H1 (cell line): ENCODE results near the gene OXNAD1. TPM values are rescaled to one million over a fixed set of nuclear protein-coding genes. Genes with fewer than 3 reads are reported as not detected.

ENCODE experiments used
- CTCF ChIA-PET: fragments of 300-600 bp; sonication (Branson Sonifier 250); formaldehyde crosslinking; loops from one replicate; lab custom pipeline; 2021; ENCODE audit not compliant: partially characterized antibody; lab: Charles Lee
- POLR2A ChIA-PET: fragments of 300-600 bp; sonication (Branson Sonifier 250); formaldehyde crosslinking; loops from one replicate; lab custom pipeline; 2021; ENCODE audit warnings: inconsistent platforms; ENCODE audit not compliant: partially characterized antibody; lab: Charles Lee
- DNase-seq, 2 experiments: peaks; one replicate each; pipeline versions ENCODE4 v3.0.0 to v3.0.0-alpha.2; 2010 to 2022; ENCODE audit warnings: low spot score in 2 of 2, low read depth in 1 of 2, mixed read lengths in 1 of 2
- FAIRE-seq: peaks from 2 replicates; lab custom pipeline; 2011; peaks lifted over from hg19 to GRCh38; lab: Jason Lieb, UNC
- H2AFZ ChIP-seq: 2 replicates; pipeline ENCODE4 v1.8.1; 2012; ENCODE audit warnings: low read length, inconsistent platforms
- H2AK5ac ChIP-seq: 2 replicates; pipeline ENCODE4 v1.6.1; 2013; ENCODE audit warnings: low read depth, low read length
- H2BK120ac ChIP-seq: replicated peaks from 2 replicates; pipeline ENCODE3; 2013; ENCODE audit warnings: low read depth, low read length, inconsistent platforms
- H2BK12ac ChIP-seq: 2 replicates; pipeline ENCODE4 v1.6.1; 2013; ENCODE audit warnings: low read depth, low read length
- H2BK15ac ChIP-seq: 2 replicates; pipeline ENCODE4 v1.6.1; 2013; ENCODE audit warnings: low read length
- H2BK20ac ChIP-seq: 2 replicates; pipeline ENCODE4 v1.6.1; 2013; ENCODE audit warnings: low read length
- H2BK5ac ChIP-seq: 2 replicates; pipeline ENCODE4 v1.6.1; 2013; ENCODE audit warnings: low read depth, low read length
- H3K14ac ChIP-seq: 2 replicates; pipeline ENCODE4 v1.6.1; 2013; ENCODE audit warnings: inconsistent platforms; ENCODE audit not compliant: insufficient read length
- H3K18ac ChIP-seq: 2 replicates; pipeline ENCODE4 v1.6.1; 2013; ENCODE audit warnings: low read length; ENCODE audit errors: extremely low read depth
- H3K23ac ChIP-seq: 2 replicates; pipeline ENCODE4 v1.6.1; 2013; ENCODE audit warnings: inconsistent platforms; ENCODE audit not compliant: insufficient read length
- H3K23me2 ChIP-seq: 2 replicates; pipeline ENCODE4 v1.6.1; 2013; ENCODE audit warnings: low read depth, low read length
- H3K27ac ChIP-seq: 2 replicates; pipeline ENCODE4 v1.6.1; 2011; ENCODE audit warnings: low read depth, low read length, inconsistent platforms
- H3K27me3 ChIP-seq, 4 experiments: replicated peaks in 1 of 4; 1 replicate in 1 of 4; 2 replicates in 3 of 4; pipeline versions ENCODE4 v1.6.1 to v1.8.1; 2011 to 2013; ENCODE audit warnings: low read length in 3 of 4, mild to moderate bottlenecking in 3 of 4, inconsistent platforms in 2 of 4, mixed read lengths in 2 of 4, moderate library complexity in 1 of 4; ENCODE audit not compliant: control insufficient read depth in 3 of 4, insufficient read depth in 3 of 4; ENCODE audit errors: extremely low read depth in 1 of 4
- H3K36me3 ChIP-seq, 4 experiments: 2 replicates each; pipeline versions ENCODE4 v1.6.1 to v1.8.1; 2011 to 2013; ENCODE audit warnings: mild to moderate bottlenecking in 4 of 4, low read length in 3 of 4, moderate library complexity in 2 of 4, control low read depth in 1 of 4, inconsistent platforms in 1 of 4; ENCODE audit not compliant: insufficient read depth in 4 of 4, control insufficient read depth in 2 of 4
- H3K4ac ChIP-seq: replicated peaks from 2 replicates; pipeline ENCODE3; 2013; ENCODE audit warnings: low read length, low read depth, mixed read lengths, inconsistent platforms; ENCODE audit not compliant: insufficient read length
- H3K4me1 ChIP-seq, 4 experiments: replicated peaks in 1 of 4; 1 replicate in 1 of 4; 2 replicates in 3 of 4; pipeline versions ENCODE4 v1.6.1 to v1.8.1; 2011 to 2013; ENCODE audit warnings: low read length in 3 of 4, inconsistent platforms in 2 of 4, mixed read lengths in 1 of 4; ENCODE audit not compliant: insufficient read depth in 4 of 4, control insufficient read depth in 3 of 4
- H3K4me2 ChIP-seq, 2 experiments: 2 replicates each; pipeline versions ENCODE4 v1.6.1 to v1.8.1; 2011 to 2013; ENCODE audit warnings: low read depth in 2 of 2, low read length in 2 of 2, control low read depth in 1 of 2, inconsistent platforms in 1 of 2, mild to moderate bottlenecking in 1 of 2; ENCODE audit not compliant: insufficient read depth in 1 of 2
- H3K4me3 ChIP-seq, 4 experiments: fragments of 200-600, 300-600 bp in 1 of 4; sonication (generic), shearing (Covaris generic), sonication (Bioruptor Twin) in 1 of 4; 2 replicates each; pipeline versions ENCODE4 v1.5.1 to v1.8.1; 2011 to 2016; ENCODE audit warnings: low read length in 4 of 4, low read depth in 3 of 4, control low read depth in 2 of 4, inconsistent platforms in 2 of 4, mild to moderate bottlenecking in 2 of 4, mixed read lengths in 1 of 4, moderate library complexity in 1 of 4; ENCODE audit not compliant: insufficient read depth in 2 of 4; ENCODE audit errors: extremely low read depth in 1 of 4
- H3K56ac ChIP-seq: replicated peaks from 2 replicates; pipeline ENCODE3; 2013; ENCODE audit warnings: low read depth, mild to moderate bottlenecking, mixed read lengths, low read length, inconsistent platforms; ENCODE audit not compliant: insufficient read length
- H3K79me1 ChIP-seq: 2 replicates; pipeline ENCODE4 v1.6.1; 2013; ENCODE audit warnings: low read depth, low read length, control low read depth
- H3K79me2 ChIP-seq, 2 experiments: 2 replicates each; pipeline versions ENCODE4 v1.6.1 to v1.8.1; 2012 to 2013; ENCODE audit warnings: low read length in 2 of 2, mild to moderate bottlenecking in 2 of 2, inconsistent platforms in 1 of 2; ENCODE audit not compliant: insufficient read depth in 2 of 2, control insufficient read depth in 1 of 2
- H3K9ac ChIP-seq, 4 experiments: replicated peaks in 1 of 4; 1 replicate in 1 of 4; 2 replicates in 3 of 4; pipeline versions ENCODE4 v1.6.1 to v1.8.1; 2011 to 2013; ENCODE audit warnings: low read depth in 3 of 4, low read length in 3 of 4, control low read depth in 2 of 4, mild to moderate bottlenecking in 2 of 4, moderate library complexity in 2 of 4, inconsistent platforms in 1 of 4; ENCODE audit errors: extremely low read depth in 1 of 4
- H3K9me3 ChIP-seq, 2 experiments: 2 replicates each; pipeline versions ENCODE4 v1.6.1 to v1.8.1; 2012 to 2013; ENCODE audit warnings: mild to moderate bottlenecking in 2 of 2, moderate library complexity in 2 of 2, control low read depth in 1 of 2, inconsistent platforms in 1 of 2, low read depth in 1 of 2, low read length in 1 of 2, mixed read lengths in 1 of 2; ENCODE audit not compliant: insufficient read depth in 2 of 2
- H4K20me1 ChIP-seq, 2 experiments: replicated peaks in 1 of 2; 2 replicates each; pipeline versions ENCODE3 to v1.8.1; 2011 to 2013; ENCODE audit warnings: inconsistent platforms in 2 of 2, low read length in 2 of 2, mild to moderate bottlenecking in 1 of 2; ENCODE audit not compliant: insufficient read depth in 2 of 2, control insufficient read depth in 1 of 2
- H4K5ac ChIP-seq: 2 replicates; pipeline ENCODE4 v1.6.1; 2013; ENCODE audit warnings: low read length, low read depth, mixed read lengths, inconsistent platforms; ENCODE audit not compliant: insufficient read length
- H4K8ac ChIP-seq: 2 replicates; pipeline ENCODE4 v1.8.0; 2013; ENCODE audit warnings: mild to moderate bottlenecking, moderate library complexity, low read length, inconsistent platforms; ENCODE audit not compliant: insufficient read depth; ENCODE audit errors: extremely low read depth
- H4K91ac ChIP-seq: replicated peaks from 2 replicates; pipeline ENCODE3; 2013; ENCODE audit warnings: low read length, mixed read lengths, inconsistent platforms; ENCODE audit not compliant: insufficient read length
- ATF2 ChIP-seq: IDR thresholded peaks from 2 replicates; pipeline ENCODE4 v1.6.1; 2012; ENCODE audit warnings: low read length, inconsistent platforms
- FOSL1 ChIP-seq: IDR thresholded peaks from 2 replicates; pipeline ENCODE4 v1.6.1; 2011; ENCODE audit warnings: mild to moderate bottlenecking, low read depth, low read length, moderate library complexity; ENCODE audit not compliant: insufficient read depth
- GABPA ChIP-seq: IDR thresholded peaks from 2 replicates; pipeline ENCODE4 v1.6.1; 2011; ENCODE audit warnings: mild to moderate bottlenecking, low read length, moderate library complexity, borderline replicate concordance; ENCODE audit not compliant: insufficient read depth
- PHF8 ChIP-seq: fragments of 200-600 bp; sonication (generic); conservative IDR thresholded peaks from 2 replicates; pipeline ENCODE4 v1.7.1; 2012; ENCODE audit warnings: low read depth, mild to moderate bottlenecking, inconsistent platforms, low read length, moderate library complexity
- RFX5 ChIP-seq: IDR thresholded peaks from 2 replicates; pipeline ENCODE4 v1.6.1; 2011; ENCODE audit warnings: low read depth, low read length, improper control_type of control experiment, borderline replicate concordance
- RNF2 ChIP-seq: fragments of 200-900, 300-1000 bp; sonication (generic); IDR thresholded peaks from 2 replicates; pipeline ENCODE4 v1.7.1; 2016; ENCODE audit warnings: borderline replicate concordance, low read depth, mild to moderate bottlenecking, antibody characterized with exemption, low read length; ENCODE audit not compliant: poor library complexity, severe bottlenecking; ENCODE audit errors: missing control alignments
- SRF ChIP-seq: IDR thresholded peaks from 2 replicates; pipeline ENCODE4 v1.6.1; 2011; ENCODE audit warnings: mild to moderate bottlenecking, low read depth, low read length, moderate library complexity
- WGBS, 2 experiments: shearing (Covaris generic) in 1 of 2; methylation state at CpG; one replicate each; pipeline versions ENCODE4 v1.1.6 to v1.1.7; 2013 to 2015; ENCODE audit warnings: low lambda C conversion rate in 2 of 2, mixed read lengths in 2 of 2, inconsistent platforms in 1 of 2, low coverage in 1 of 2, missing lambda C conversion rate in 1 of 2; ENCODE audit not compliant: insufficient replicate concordance in 2 of 2, insufficient coverage in 1 of 2, insufficient read length in 1 of 2; ENCODE audit errors: extremely low coverage in 1 of 2, missing lambda C conversion rate in 1 of 2; 5-methylcytosine and 5-hydroxymethylcytosine counted together
- polyA plus RNA-seq, 7 experiments: library from polyadenylated mRNA; depleted of rRNA in 3 of 7; stranded (reverse) in 5 of 7; unstranded in 2 of 7; fragments of >200 nt in 5 of 7; fragments of 200-250 nt in 2 of 7; gene quantifications; 1 replicate in 5 of 7; 2 replicates in 1 of 7; 4 replicates in 1 of 7; pipeline versions ENCODE4 v1.2.1 to v1.2.3, GENCODE V29; 2011 to 2013; ENCODE audit warnings: missing spikeins in 2 of 7, mixed read lengths in 2 of 7
- total RNA-seq: library from RNA; stranded (reverse); fragmentation: NEBNext Ultra II Directional; extraction: Animal tissue kit (Norgen Biotek cat#: 25700); gene quantifications from 2 replicates; pipeline ENCODE4 v1.2.1, GENCODE V29; 2021

The OXNAD1 gene
- total and polyA plus RNA-seq, 2 of the 8 experiments (the other 6 are each of a cell fraction or from before 2014, with no cell fraction given), result 14.9 to 24.8 TPM

GRCh38 chr3:16227566-16227965, 37.4 kb upstream of the OXNAD1 start:
- Histone ChIP-seq H3K23me2 (no peaks in the 10 kb centered on the region), H3K56ac (no peak overlapping the region), H3K18ac (no peak overlapping the region), H3K27ac (no peak overlapping the region), H2BK5ac (no peak overlapping the region), H3K27me3 (no peaks in the 10 kb centered on the region), H2AFZ (no peak overlapping the region), H4K8ac (no peak overlapping the region), H3K9me3 (no peaks in the 10 kb centered on the region), H3K79me2 (no peaks in the 10 kb centered on the region), H4K20me1 (no peaks in the 10 kb centered on the region), H3K4me1 (no peaks in the 10 kb centered on the region), H4K5ac (no peak overlapping the region), H2BK20ac (no peak overlapping the region), H4K91ac (no peak overlapping the region), H3K14ac (no peak overlapping the region), H3K4ac (no peak overlapping the region), H3K36me3 (no peaks in the 10 kb centered on the region), H2AK5ac (no peak overlapping the region), H3K9ac (no peak overlapping the region), H2BK15ac (no peak overlapping the region), H3K4me2 (no peak overlapping the region), H3K4me3 (no peak overlapping the region), H3K23ac (no peak overlapping the region), H2BK12ac (no peak overlapping the region), H3K79me1 (no peaks in the 10 kb centered on the region), H2BK120ac (no peak overlapping the region)
- ChIA-PET CTCF (interaction anchor here (0.7 to 1.6 kb wide), 3 partner anchors 16 to 139 kb away, joined by 3 read pairs; no protein-coding TSS in a partner anchor), POLR2A (no interaction called here)
- DNase-seq (no peak), FAIRE-seq (no peak)
- WGBS, 2 experiments, result 100% methylated on average over 1 of the region's 1 CpG; no CpG with 5 or more reads in 1 of the 2 experiments
- no peak for TF ChIP-seq PHF8
- TF ChIP-seq RFX5, result no peak
- TF ChIP-seq GABPA, result no peak
- no peak for TF ChIP-seq SRF
- no peak for TF ChIP-seq FOSL1
- TF ChIP-seq ATF2, result no peak
- no peak for TF ChIP-seq RNF2
